Esophagus muscularis mucosa (tissue), 4 donors: Measurements from ENCODE around the gene SEPTIN8.

Source experiments
- CTCF ChIP-seq, 3 experiments: fragments of 200-600 bp in 2 of 3; fragments of 450-650 bp in 1 of 3; sonication (generic) in 2 of 3; IDR thresholded peaks; one replicate each; pipeline ENCODE4 v1.5.1; 2017 to 2019; ENCODE audit warnings: antibody characterized with exemption in 3 of 3, mild to moderate bottlenecking in 2 of 3, moderate library complexity in 1 of 3
- EP300 ChIP-seq: sonication (generic); formaldehyde crosslinking; IDR thresholded peaks from one replicate; pipeline ENCODE4 v1.6.1; 2017; ENCODE audit warnings: antibody characterized with exemption
- POLR2AphosphoS5 ChIP-seq, 2 donors: sonication (generic); formaldehyde crosslinking; IDR thresholded peaks; one replicate each; pipeline ENCODE4 v1.6.1; 2017; ENCODE audit warnings: antibody characterized with exemption in 2 of 2

DNA sequence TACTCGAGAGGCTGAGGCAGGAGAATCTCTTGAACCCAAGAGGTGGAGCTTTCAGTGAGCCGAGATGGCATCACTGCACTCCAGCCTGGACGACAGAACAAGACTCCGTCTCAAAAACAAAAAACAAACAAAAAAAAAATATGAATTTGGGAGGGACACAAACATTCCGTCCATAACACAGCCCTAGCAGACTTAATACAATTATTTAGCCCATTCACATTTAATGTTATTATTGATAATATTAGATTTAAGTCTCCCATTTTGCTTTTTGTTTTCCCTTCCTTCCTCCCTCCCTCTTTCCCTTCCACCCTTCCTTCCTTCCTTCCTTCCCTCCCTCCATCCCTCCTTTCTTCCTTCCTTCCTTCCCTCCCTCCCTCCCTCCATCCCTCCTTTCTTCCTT is 34.4 kb downstream of the SEPTIN8 start:
- TF ChIP-seq CTCF (IDR thresholded peaks at IDR 0.05) (no peak), POLR2AphosphoS5 (IDR thresholded peaks at IDR 0.05) (no peak), EP300 (no peak)
